CD8-positive, alpha-beta memory T cell (primary cell): ENCODE measurements around the gene RPS8. TPM values are rescaled to one million over a fixed set of nuclear protein-coding genes. Genes with fewer than 3 reads are reported as not detected.

ENCODE experiments used
- CTCF ChIA-PET: fragments of 350-600 bp; sonication (Branson Sonifier 250); formaldehyde crosslinking; loops from one replicate; lab custom pipeline; 2021; ENCODE audit warnings: antibody characterized with exemption; lab: Charles Lee
- POLR2A ChIA-PET: fragments of 350-600 bp; sonication (Branson Sonifier 250); formaldehyde crosslinking; loops from one replicate; lab custom pipeline; 2021; ENCODE audit warnings: antibody characterized with exemption; lab: Charles Lee
- DNase-seq, 5 donors: peaks; one replicate each; pipeline versions ENCODE4 v3.0.0 to v3.0.0-alpha.2; 2020 to 2022; ENCODE audit warnings: mixed read lengths in 1 of 5
- H3K27ac ChIP-seq: one replicate; pipeline ENCODE4 v1.7.0; 2013; ENCODE audit warnings: low read depth, mild to moderate bottlenecking, low read length, moderate library complexity
- H3K27me3 ChIP-seq: 2 replicates; pipeline ENCODE4 v1.7.0; 2013; ENCODE audit warnings: low read length, mild to moderate bottlenecking; ENCODE audit not compliant: insufficient read depth, poor library complexity, severe bottlenecking
- H3K36me3 ChIP-seq: 2 replicates; pipeline ENCODE4 v1.7.0; 2013; ENCODE audit warnings: mild to moderate bottlenecking, low read length, moderate library complexity; ENCODE audit not compliant: insufficient read depth
- H3K4me1 ChIP-seq: 2 replicates; pipeline ENCODE4 v1.7.0; 2013; ENCODE audit warnings: mild to moderate bottlenecking, low read length, moderate library complexity; ENCODE audit not compliant: insufficient read depth
- H3K4me3 ChIP-seq: 2 replicates; pipeline ENCODE4 v1.7.0; 2013; ENCODE audit warnings: mild to moderate bottlenecking, low read length
- H3K9me3 ChIP-seq: 2 replicates; pipeline ENCODE4 v1.7.0; 2013; ENCODE audit warnings: mild to moderate bottlenecking, low read length
- H3K27ac Mint-ChIP-seq, 8 donors: one replicate each; pipeline ENCODE4 v1.8.0; 2020 to 2021; ENCODE audit warnings: mixed read lengths in 8 of 8, mild to moderate bottlenecking in 6 of 8, inconsistent platforms in 3 of 8, moderate library complexity in 3 of 8
- H3K27me3 Mint-ChIP-seq, 2 donors: one replicate each; pipeline ENCODE4 v1.8.0; 2020 to 2021; ENCODE audit warnings: mixed read lengths in 2 of 2, mild to moderate bottlenecking in 1 of 2, moderate library complexity in 1 of 2
- H3K36me3 Mint-ChIP-seq, 3 donors: one replicate each; pipeline ENCODE4 v1.8.0; 2020 to 2021; ENCODE audit warnings: mixed read lengths in 3 of 3, inconsistent platforms in 1 of 3, mild to moderate bottlenecking in 1 of 3
- H3K4me1 Mint-ChIP-seq, 3 donors: one replicate each; pipeline ENCODE4 v1.8.0; 2020 to 2021; ENCODE audit warnings: mixed read lengths in 3 of 3, inconsistent platforms in 1 of 3, mild to moderate bottlenecking in 1 of 3
- H3K4me3 Mint-ChIP-seq, 7 donors: one replicate each; pipeline ENCODE4 v1.8.0; 2020 to 2021; ENCODE audit warnings: mixed read lengths in 7 of 7, mild to moderate bottlenecking in 6 of 7, moderate library complexity in 4 of 7, inconsistent platforms in 2 of 7
- H3K9me3 Mint-ChIP-seq, 5 donors: one replicate each; pipeline ENCODE4 v1.8.0; 2020 to 2022; ENCODE audit warnings: mixed read lengths in 5 of 5, mild to moderate bottlenecking in 3 of 5, moderate library complexity in 2 of 5, inconsistent platforms in 1 of 5
- polyA plus RNA-seq: library from polyadenylated mRNA; unstranded; fragments of 300-500 nt; fragmentation: Illumina TruSeq; gene quantifications from one replicate; pipeline ENCODE4 v1.2.3, GENCODE V29; 2021
- total RNA-seq, 2 experiments: library from RNA; stranded (reverse); gene quantifications; one replicate each; pipeline ENCODE4 v1.2.3, GENCODE V29; 2021

Gene RPS8
- total and polyA plus RNA-seq, 3 experiments from 2014 or later: 972 to 2,465 (median 2,426) TPM

DNA sequence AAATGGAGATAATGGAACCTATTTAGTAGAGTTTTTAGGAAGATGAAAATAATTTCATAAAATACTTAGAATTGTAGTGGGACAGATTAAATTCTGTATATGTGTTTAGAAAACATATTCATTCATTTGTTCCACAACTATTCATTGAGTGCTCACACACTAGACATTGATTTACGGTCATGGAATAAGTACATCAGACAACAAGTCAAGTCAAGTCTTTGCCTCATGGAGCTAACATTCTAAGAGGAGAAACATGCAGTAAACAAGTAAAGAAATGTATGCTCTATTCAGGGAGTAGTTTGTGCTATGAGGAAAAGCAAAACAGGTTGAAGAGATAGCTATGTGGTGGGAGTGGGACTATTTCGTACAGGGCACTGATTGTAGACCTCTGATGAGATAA is 42.0 kb downstream of the RPS8 start:
- H3K4me3 Mint-ChIP-seq: peak overlapping the region in 6 of 7 donors; percentile 2 to 73 (median 54)

DNA sequence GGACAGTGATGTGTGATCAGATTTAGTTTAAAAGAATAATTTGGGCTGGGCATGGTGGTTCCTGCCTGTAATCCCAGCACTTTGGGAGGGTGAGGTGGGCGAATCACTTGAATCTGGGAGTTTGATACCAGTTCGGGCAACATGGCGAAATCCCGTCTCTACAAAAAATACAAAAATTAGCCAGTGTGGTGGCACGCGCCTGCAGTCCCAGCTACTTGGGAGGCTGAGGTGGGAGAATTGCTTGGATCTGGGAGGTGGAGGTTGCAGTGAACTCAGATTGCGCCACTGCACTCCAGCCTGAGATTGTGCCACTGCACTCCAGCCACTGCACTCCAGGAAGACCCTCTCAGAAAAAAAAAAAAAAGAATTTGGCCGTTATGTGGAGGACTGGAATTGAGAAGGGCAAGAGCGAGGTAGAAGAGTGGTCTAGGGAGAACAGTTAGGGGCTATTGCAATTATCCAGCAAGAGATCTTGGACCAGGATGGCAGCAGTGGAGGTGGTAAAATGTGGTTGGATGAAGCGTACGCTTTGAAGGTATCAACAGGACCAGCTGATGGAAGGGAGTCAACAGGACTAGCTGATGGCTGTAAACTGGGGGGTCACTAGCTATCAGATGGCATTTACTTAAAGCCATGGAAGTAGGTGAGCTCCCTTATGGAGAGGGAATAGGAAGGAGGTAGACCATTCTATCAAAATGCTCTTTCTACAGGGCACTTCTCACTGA is 42.6 kb downstream of the RPS8 start:
- no peaks in the 10 kb centered on the region for H3K9me3 Mint-ChIP-seq
- H3K27ac Mint-ChIP-seq: peak overlapping the region in 6 of 8 donors; percentile 30 to 100 (median 86)
- no peaks in the 10 kb centered on the region for H3K36me3 ChIP-seq
- H3K4me1 ChIP-seq: peaks cover 19% of the 10 kb centered on the region
- H3K27ac ChIP-seq: no peak overlapping the region
- peaks cover 0 to 5% (median 0%) of the 10 kb centered on the region in 3 donors for H3K36me3 Mint-ChIP-seq
- DNase-seq: peak in 1 of 5 donors; percentile 22
- peak overlapping the region; percentile 10 to 96 (median 67) for H3K4me3 Mint-ChIP-seq
- peaks cover 40 to 52% (median 51%) of the 10 kb centered on the region in 3 donors for H3K4me1 Mint-ChIP-seq
- no peak overlapping the region for H3K4me3 ChIP-seq
- no peaks in the 10 kb centered on the region for H3K27me3 ChIP-seq
- H3K9me3 ChIP-seq: no peaks in the 10 kb centered on the region
- H3K27me3 Mint-ChIP-seq: peaks cover 0 to 1% of the 10 kb centered on the region in 2 donors
- ChIA-PET POLR2A (interaction anchor here (1.1 to 7.5 kb wide), 4 partner anchors 9 to 42 kb away, joined by 4 to 122 read pairs (median 68); partner anchors contain the start of genes BTBD19, DYNLT4, PLK3 and RPS8), CTCF (interaction anchor here (0.9 to 11.7 kb wide), 7 partner anchors 8 to 88 kb away, joined by 3 to 112 read pairs (median 26); partner anchors contain the start of genes BTBD19, PLK3 and RNU5D-1)

More for the DNA sequence above, 42.0 kb downstream of the RPS8 start:
- H3K27me3 ChIP-seq: no peaks in the 10 kb centered on the region
- Mint-ChIP-seq H3K9me3 (no peaks in the 10 kb centered on the region), H3K4me1 (peaks cover 40 to 53% (median 51%) of the 10 kb centered on the region in 3 donors), H3K27ac (peak overlapping the region in 5 of 8 donors; percentile 6 to 100 (median 30)), H3K27me3 (peaks cover 0 to 1% of the 10 kb centered on the region in 2 donors), H3K36me3 (peaks cover 0 to 5% (median 0%) of the 10 kb centered on the region in 3 donors)
- H3K36me3 ChIP-seq: no peaks in the 10 kb centered on the region
- no peaks in the 10 kb centered on the region for H3K9me3 ChIP-seq
- H3K27ac ChIP-seq: no peak overlapping the region
- H3K4me1 ChIP-seq: peaks cover 23% of the 10 kb centered on the region
- DNase-seq: no peak
- CTCF ChIA-PET: interaction anchor here (1.6 to 11.7 kb wide), 6 partner anchors 8 to 87 kb away, joined by 3 to 112 read pairs (median 27); partner anchors contain the start of genes BTBD19, PLK3 and RNU5D-1
- POLR2A ChIA-PET: interaction anchor here (1.0 to 7.5 kb wide), 5 partner anchors 9 to 522 kb away, joined by 4 to 122 read pairs (median 17); partner anchors contain the start of genes BTBD19, DYNLT4, PLK3 and RPS8
- no peak overlapping the region for H3K4me3 ChIP-seq

DNA sequence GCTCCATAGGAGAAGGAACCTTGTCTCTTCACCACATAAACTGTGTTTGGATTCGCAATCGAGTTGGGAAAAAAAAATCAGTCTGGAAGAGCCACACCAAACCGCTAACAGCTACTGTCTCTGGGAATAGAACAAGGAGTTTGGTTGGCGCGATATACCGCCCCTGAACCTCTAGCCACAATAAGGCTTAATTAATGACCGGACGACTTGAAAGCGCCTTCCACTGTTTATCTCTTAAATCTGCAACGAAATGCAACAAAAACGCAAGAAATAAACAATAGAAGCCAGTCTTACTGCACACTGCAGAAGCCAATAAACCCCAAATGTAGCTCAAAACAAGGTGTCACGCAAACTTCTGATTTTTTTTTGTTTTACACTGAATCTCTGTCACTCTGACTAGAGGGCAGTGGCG is 43.9 kb downstream of the RPS8 start:
- Histone ChIP-seq H3K36me3 (no peaks in the 10 kb centered on the region), H3K4me1 (peaks cover 14% of the 10 kb centered on the region), H3K27ac (peak overlapping the region; percentile 99), H3K9me3 (no peaks in the 10 kb centered on the region), H3K27me3 (no peaks in the 10 kb centered on the region), H3K4me3 (peak overlapping the region; percentile 72)
- DNase-seq: no peak
- H3K27ac Mint-ChIP-seq: peak overlapping the region; percentile 100
- H3K9me3 Mint-ChIP-seq: no peaks in the 10 kb centered on the region
- CTCF ChIA-PET: interaction anchor here (0.8 to 11.7 kb wide), 8 partner anchors 10 to 521 kb away, joined by 3 to 112 read pairs (median 18); partner anchors contain the start of genes BTBD19, MUTYH, PLK3 and RNU5D-1
- H3K4me1 Mint-ChIP-seq: peaks cover 34 to 47% (median 43%) of the 10 kb centered on the region in 3 donors
- H3K36me3 Mint-ChIP-seq: peaks cover 0 to 5% (median 0%) of the 10 kb centered on the region in 3 donors
- H3K4me3 Mint-ChIP-seq: peak overlapping the region; percentile 91 to 98 (median 95)
- POLR2A ChIA-PET: interaction anchor here (0.7 to 7.5 kb wide), 14 partner anchors 10 to 521 kb away, joined by 3 to 122 read pairs (median 6); partner anchors contain the start of genes BEST4, BTBD19, DYNLT4 and HECTD3
- no peaks in the 10 kb centered on the region for H3K27me3 Mint-ChIP-seq

DNA sequence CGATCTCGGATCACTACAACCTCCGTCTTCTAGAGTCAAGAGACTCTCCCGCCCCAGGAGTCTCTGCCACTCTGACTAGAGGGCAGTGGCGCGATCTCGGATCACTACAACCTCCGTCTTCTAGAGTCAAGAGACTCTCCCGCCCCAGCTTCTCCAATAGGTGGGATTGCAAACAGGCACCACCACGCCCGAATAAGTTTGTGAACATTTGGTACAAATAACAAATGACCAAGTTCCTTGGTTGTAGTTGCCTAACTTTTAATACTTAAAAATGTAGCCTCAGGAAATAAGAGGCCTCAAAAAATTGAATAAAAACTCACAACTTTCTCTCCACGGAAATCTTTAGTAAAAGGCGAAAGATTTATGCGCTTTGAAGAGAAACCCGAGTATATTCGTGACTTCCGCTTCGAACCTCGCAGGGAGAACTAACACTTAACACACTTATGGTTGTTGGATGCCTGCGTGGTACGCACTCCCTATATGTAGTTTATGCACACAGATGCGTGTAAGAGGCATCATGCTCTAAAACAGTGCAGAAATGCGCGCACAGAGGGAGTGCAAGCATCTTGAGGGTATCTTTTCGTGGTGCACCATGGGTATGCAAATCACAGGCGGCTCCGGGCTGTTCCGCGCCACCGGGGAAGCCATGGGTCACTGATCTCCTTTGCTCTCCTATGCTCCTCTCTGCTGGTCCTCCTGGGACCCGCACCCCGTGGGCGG is 44.4 kb downstream of the RPS8 start:
- DNase-seq: peak; percentile 65 to 89 (median 85)
- Mint-ChIP-seq H3K4me3 (peak overlapping the region; percentile 91 to 98 (median 95)), H3K36me3 (peaks cover 0 to 5% (median 0%) of the 10 kb centered on the region in 3 donors), H3K27ac (peak overlapping the region; percentile 100), H3K9me3 (no peaks in the 10 kb centered on the region), H3K4me1 (peaks cover 32 to 44% (median 40%) of the 10 kb centered on the region in 3 donors), H3K27me3 (no peaks in the 10 kb centered on the region)
- POLR2A ChIA-PET: interaction anchor here (0.7 to 7.5 kb wide), 16 partner anchors 11 to 520 kb away, joined by 3 to 122 read pairs (median 6); partner anchors contain the start of genes BEST4, BTBD19, DYNLT4 and HECTD3
- CTCF ChIA-PET: interaction anchor here (0.8 to 11.7 kb wide), 11 partner anchors 10 to 521 kb away, joined by 3 to 112 read pairs (median 5); partner anchors contain the start of genes BTBD19, HECTD3, MUTYH and PLK3
- H3K4me1 ChIP-seq: peaks cover 14% of the 10 kb centered on the region
- peak overlapping the region; percentile 72 for H3K4me3 ChIP-seq
- H3K27ac ChIP-seq: peak overlapping the region; percentile 99
- H3K27me3 ChIP-seq: no peaks in the 10 kb centered on the region
- H3K36me3 ChIP-seq: no peaks in the 10 kb centered on the region
- no peaks in the 10 kb centered on the region for H3K9me3 ChIP-seq

DNA sequence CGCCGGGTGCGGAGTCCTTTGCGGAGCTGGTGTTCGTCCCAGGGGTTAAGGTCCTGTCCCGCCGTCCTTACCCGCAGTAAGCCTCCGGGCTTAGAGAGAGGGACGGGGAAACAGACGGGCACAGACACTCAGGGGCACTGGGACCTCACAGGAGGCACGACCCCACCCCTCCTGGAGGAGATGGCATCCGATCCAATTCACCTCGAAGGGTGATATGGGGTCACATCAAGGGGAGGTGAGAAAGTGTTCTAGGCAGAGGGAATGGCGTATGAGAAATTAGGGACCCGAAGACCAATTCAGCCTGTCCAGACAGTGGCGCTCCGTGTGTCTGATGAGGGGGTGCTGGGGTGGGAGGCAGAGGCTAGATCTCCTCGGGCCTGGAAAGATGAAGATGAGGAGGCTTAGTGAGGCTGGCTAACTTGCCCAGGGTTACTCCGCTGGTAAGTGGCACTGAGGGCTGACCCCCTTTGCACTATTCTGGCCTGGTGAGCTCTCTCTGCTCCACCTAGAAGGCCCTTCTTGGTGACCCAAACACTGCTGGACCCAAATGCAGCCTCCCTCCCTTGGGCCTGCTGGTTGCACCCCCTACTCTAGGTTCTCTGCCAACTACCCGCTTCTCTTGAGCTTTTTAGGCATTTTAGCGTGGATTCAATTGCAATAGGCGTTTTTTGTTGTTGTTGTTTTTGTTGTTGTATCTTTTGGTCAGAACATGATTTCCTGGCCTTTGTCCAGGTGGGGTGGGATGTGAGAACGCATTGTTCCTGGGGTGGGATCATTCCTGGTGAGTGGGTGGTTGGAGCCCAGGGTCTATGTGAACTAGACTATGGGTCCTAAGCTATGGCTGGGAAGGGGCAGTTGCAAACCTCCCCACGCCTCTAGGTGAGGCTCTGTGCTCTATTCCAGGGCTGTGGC is 45.2 kb downstream of the RPS8 start:
- Mint-ChIP-seq H3K27me3 (no peaks in the 10 kb centered on the region), H3K4me3 (peak overlapping the region; percentile 91 to 98 (median 95)), H3K9me3 (no peaks in the 10 kb centered on the region), H3K36me3 (peaks cover 0 to 5% (median 0%) of the 10 kb centered on the region in 3 donors), H3K4me1 (peaks cover 27 to 37% (median 34%) of the 10 kb centered on the region in 3 donors), H3K27ac (peak overlapping the region; percentile 100)
- peak overlapping the region; percentile 72 for H3K4me3 ChIP-seq
- no peaks in the 10 kb centered on the region for H3K36me3 ChIP-seq
- H3K27me3 ChIP-seq: no peaks in the 10 kb centered on the region
- no peak for DNase-seq
- ChIA-PET CTCF (interaction anchor here (0.8 to 11.7 kb wide), 10 partner anchors 11 to 191 kb away, joined by 3 to 112 read pairs (median 4); partner anchors contain the start of genes BTBD19, EIF2B3, HECTD3 and PLK3), POLR2A (interaction anchor here (0.9 to 7.5 kb wide), 6 partner anchors 12 to 99 kb away, joined by 6 to 122 read pairs (median 8); partner anchors contain the start of genes BTBD19, DYNLT4, PLK3 and RNU5D-1)
- H3K27ac ChIP-seq: peak overlapping the region; percentile 99
- peaks cover 14% of the 10 kb centered on the region for H3K4me1 ChIP-seq
- no peaks in the 10 kb centered on the region for H3K9me3 ChIP-seq

DNA sequence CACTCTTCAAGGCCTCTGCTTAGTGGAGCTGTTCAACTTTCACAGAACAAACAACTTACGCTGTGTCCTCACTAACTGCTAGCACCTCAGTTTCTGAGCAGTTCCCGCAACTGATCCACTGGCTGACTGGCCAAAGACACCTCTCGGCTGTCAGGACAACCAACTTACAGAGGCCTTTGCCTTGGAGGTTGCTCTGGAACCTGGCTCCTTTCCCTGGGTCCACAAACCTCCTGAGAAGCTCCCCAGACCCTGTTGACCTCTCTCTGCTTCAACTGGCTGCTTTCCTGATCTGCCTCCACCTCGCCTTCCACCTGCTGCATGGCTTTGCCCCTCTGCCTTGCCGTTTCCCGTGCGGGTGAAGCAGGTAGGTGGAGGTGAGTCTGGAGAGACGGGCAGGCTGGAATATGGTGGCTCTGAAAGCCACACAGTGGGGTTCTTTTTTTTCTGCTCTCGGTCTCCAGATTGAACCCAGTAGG is 45.9 kb downstream of the RPS8 start:
- H3K27ac Mint-ChIP-seq: peak overlapping the region in 7 of 8 donors; percentile 25 to 100 (median 100)

More for the DNA sequence above, 45.9 kb downstream of the RPS8 start:
- Histone ChIP-seq H3K4me3 (no peak overlapping the region), H3K27ac (peak overlapping the region; percentile 99), H3K9me3 (no peaks in the 10 kb centered on the region), H3K27me3 (no peaks in the 10 kb centered on the region), H3K4me1 (peaks cover 14% of the 10 kb centered on the region), H3K36me3 (no peaks in the 10 kb centered on the region)
- DNase-seq: no peak
- Mint-ChIP-seq H3K36me3 (peaks cover 0 to 5% (median 0%) of the 10 kb centered on the region in 3 donors), H3K4me3 (peak overlapping the region; percentile 91 to 98 (median 95)), H3K4me1 (peaks cover 27 to 37% (median 34%) of the 10 kb centered on the region in 3 donors), H3K9me3 (no peaks in the 10 kb centered on the region), H3K27me3 (no peaks in the 10 kb centered on the region)
- POLR2A ChIA-PET: interaction anchor here (0.9 to 7.5 kb wide), 5 partner anchors 12 to 100 kb away, joined by 6 to 122 read pairs (median 7); partner anchors contain the start of genes BTBD19, DYNLT4, PLK3 and RNU5D-1
- CTCF ChIA-PET: interaction anchor here (0.8 to 11.7 kb wide), 12 partner anchors 12 to 518 kb away, joined by 3 to 112 read pairs (median 4); partner anchors contain the start of genes BTBD19, EIF2B3, HECTD3 and PLK3
